CD14-positive monocyte (primary cell): ENCODE results near the gene NEK7. TPM values are rescaled to one million over a fixed set of nuclear protein-coding genes. Genes with fewer than 3 reads are reported as not detected.

Experiments
- DNase-seq, 3 donors: peaks; one replicate each; pipeline ENCODE4 v3.0.0-alpha.2; 2011 to 2022
- H2AFZ ChIP-seq: 2 replicates; pipeline ENCODE4 v1.6.0; 2012; ENCODE audit warnings: mild to moderate bottlenecking, low read depth, low read length, inconsistent platforms; ENCODE audit not compliant: insufficient read depth, poor library complexity, severe bottlenecking
- H3K27ac ChIP-seq, 2 donors: 1 replicate in 1 of 2; 2 replicates in 1 of 2; pipeline ENCODE4 v1.5.1; 2012 to 2013; ENCODE audit warnings: low read length in 2 of 2, control low read depth in 1 of 2, inconsistent platforms in 1 of 2, low read depth in 1 of 2, mild to moderate bottlenecking in 1 of 2
- H3K27me3 ChIP-seq, 2 donors: one replicate each; pipeline versions ENCODE4 v1.6.0 to v1.6.1; 2011 to 2013; ENCODE audit warnings: low read length in 2 of 2; ENCODE audit not compliant: control insufficient read depth in 2 of 2, insufficient read depth in 2 of 2
- H3K36me3 ChIP-seq, 2 donors: replicated peaks in 1 of 2; 1 replicate in 1 of 2; 2 replicates in 1 of 2; pipeline versions ENCODE4 v1.5.1 to v1.6.1; 2012 to 2013; ENCODE audit warnings: low read length in 2 of 2, control low read depth in 1 of 2, inconsistent platforms in 1 of 2, mild to moderate bottlenecking in 1 of 2; ENCODE audit not compliant: insufficient read depth in 2 of 2, control insufficient read depth in 1 of 2
- H3K4me1 ChIP-seq, 2 donors: 1 replicate in 1 of 2; 2 replicates in 1 of 2; pipeline versions ENCODE4 v1.5.1 to v1.6.1; 2012 to 2013; ENCODE audit warnings: low read length in 2 of 2, control low read depth in 1 of 2, inconsistent platforms in 1 of 2, mild to moderate bottlenecking in 1 of 2, moderate library complexity in 1 of 2; ENCODE audit not compliant: insufficient read depth in 2 of 2, control insufficient read depth in 1 of 2
- H3K4me2 ChIP-seq: replicated peaks from 2 replicates; pipeline ENCODE3; 2012; ENCODE audit warnings: low read length, moderate library complexity, mild to moderate bottlenecking; ENCODE audit not compliant: poor library complexity, severe bottlenecking; ENCODE audit errors: extremely low read depth
- H3K4me3 ChIP-seq, 3 experiments: fragments of 200-600 bp in 1 of 3; sonication (generic) in 1 of 3; replicated peaks in 1 of 3; 1 replicate in 2 of 3; 2 replicates in 1 of 3; pipeline ENCODE4 v1.5.1; 2011 to 2013; ENCODE audit warnings: low read length in 3 of 3, mild to moderate bottlenecking in 3 of 3, control low read depth in 2 of 3, low read depth in 2 of 3, inconsistent platforms in 1 of 3, moderate library complexity in 1 of 3
- H3K79me2 ChIP-seq: 2 replicates; pipeline ENCODE4 v1.6.0; 2012; ENCODE audit warnings: mild to moderate bottlenecking, control low read depth, inconsistent platforms, low read length, moderate library complexity; ENCODE audit not compliant: insufficient read depth
- H3K9ac ChIP-seq: 2 replicates; pipeline ENCODE4 v1.6.0; 2017; ENCODE audit warnings: low read length, mild to moderate bottlenecking; ENCODE audit not compliant: insufficient read depth, poor library complexity, severe bottlenecking
- H3K9me3 ChIP-seq, 2 donors: replicated peaks in 1 of 2; 1 replicate in 1 of 2; 2 replicates in 1 of 2; pipeline versions ENCODE4 v1.5.1 to v1.6.1; 2012 to 2013; ENCODE audit warnings: low read length in 2 of 2, control low read depth in 1 of 2; ENCODE audit not compliant: control insufficient read depth in 1 of 2, insufficient read depth in 1 of 2
- H4K20me1 ChIP-seq: 2 replicates; pipeline ENCODE4 v1.6.0; 2012; ENCODE audit warnings: mild to moderate bottlenecking, low read length, control low read depth, moderate library complexity; ENCODE audit not compliant: insufficient read depth
- H3K27ac Mint-ChIP-seq, 7 donors: one replicate each; pipeline ENCODE4 v1.8.0; 2020; ENCODE audit warnings: mild to moderate bottlenecking in 7 of 7, mixed read lengths in 7 of 7, moderate library complexity in 6 of 7, inconsistent platforms in 2 of 7
- H3K27me3 Mint-ChIP-seq, 3 donors: one replicate each; pipeline ENCODE4 v1.8.0; 2021 to 2022; ENCODE audit warnings: low read depth in 3 of 3, mild to moderate bottlenecking in 3 of 3, mixed read lengths in 3 of 3, moderate library complexity in 3 of 3, inconsistent platforms in 1 of 3
- H3K36me3 Mint-ChIP-seq, 2 donors: one replicate each; pipeline ENCODE4 v1.8.0; 2020; ENCODE audit warnings: mixed read lengths in 2 of 2, inconsistent platforms in 1 of 2, mild to moderate bottlenecking in 1 of 2
- H3K4me1 Mint-ChIP-seq: one replicate; pipeline ENCODE4 v1.8.0; 2020; ENCODE audit warnings: mild to moderate bottlenecking, mixed read lengths
- H3K4me3 Mint-ChIP-seq, 2 donors: one replicate each; pipeline ENCODE4 v1.8.0; 2020; ENCODE audit warnings: mild to moderate bottlenecking in 2 of 2, mixed read lengths in 2 of 2, moderate library complexity in 1 of 2
- H3K9me3 Mint-ChIP-seq, 7 donors: one replicate each; pipeline ENCODE4 v1.8.0; 2020 to 2022; ENCODE audit warnings: mixed read lengths in 7 of 7, mild to moderate bottlenecking in 6 of 7, moderate library complexity in 6 of 7, inconsistent platforms in 2 of 7
- WGBS: methylation state at CpG from one replicate; pipeline ENCODE4 v1.1.5; 2013; ENCODE audit warnings: missing lambda C conversion rate; ENCODE audit not compliant: insufficient coverage; 5-methylcytosine and 5-hydroxymethylcytosine counted together
- intact Hi-C, 2 donors: fragments of 100-400 bp; cut with micrococcal nuclease; formaldehyde crosslinking; loops; one replicate each; pipeline versions ENCODE4 v1.15.0 to v1.15.1; 2023
- polyA plus RNA-seq, 3 donors: library from polyadenylated mRNA; depleted of rRNA in 1 of 3; unstranded in 2 of 3; stranded (reverse) in 1 of 3; fragments of 300-500 nt in 2 of 3; fragments of >200 nt in 1 of 3; fragmentation: Illumina TruSeq in 2 of 3; gene quantifications; 1 replicate in 2 of 3; 2 replicates in 1 of 3; pipeline ENCODE4 v1.2.3, GENCODE V29; 2012 to 2021
- TF ChIP-seq, protein P1 (sequence below): fragments of 200-600 bp; IDR thresholded peaks from one replicate; pipeline ENCODE4 v1.8.0; 2022; ENCODE audit warnings: antibody characterized with exemption, mild to moderate bottlenecking

NEK7 gene
- polyA plus RNA-seq, 3 donors = 16.0 to 50.1 (median 46.5) TPM

DNA sequence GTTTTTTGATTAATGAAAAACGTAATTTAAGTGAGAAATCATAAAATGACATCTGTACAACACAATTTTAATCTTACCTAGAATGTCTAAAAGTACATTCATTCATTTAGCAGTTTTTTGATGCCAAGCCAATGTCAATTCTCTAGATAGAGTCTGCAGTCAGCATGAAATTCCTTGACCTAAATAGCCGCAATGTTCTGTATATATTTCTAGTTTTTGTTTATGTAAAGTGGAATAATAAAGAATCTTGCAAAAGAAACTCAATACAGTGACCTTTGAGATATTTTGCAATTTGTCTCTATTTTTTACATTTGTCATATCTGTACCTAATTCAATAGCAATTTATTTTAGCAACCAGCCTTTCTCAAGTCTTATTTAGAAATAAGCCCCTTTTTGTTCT, 207.7 kb downstream of the NEK7 start:
- WGBS = no CpG with 5 or more reads among the region's 2 CpGs
- intact Hi-C loops = no loop called here
- H3K27me3 Mint-ChIP-seq = no peaks in the 10 kb centered on the region
- H3K9me3 Mint-ChIP-seq = peaks cover 0 to 5% (median 0%) of the 10 kb centered on the region in 7 donors
- Histone ChIP-seq H3K9ac (no peak overlapping the region), H3K79me2 (no peaks in the 10 kb centered on the region), H3K27ac (no peak overlapping the region), H3K9me3 (no peaks in the 10 kb centered on the region), H4K20me1 (no peaks in the 10 kb centered on the region), H3K4me3 (no peak overlapping the region), H3K27me3 (no peaks in the 10 kb centered on the region), H3K4me2 (no peak overlapping the region), H3K4me1 (peaks cover 8 to 12% of the 10 kb centered on the region in 2 donors), H2AFZ (no peak overlapping the region), H3K36me3 (no peaks in the 10 kb centered on the region)
- H3K36me3 Mint-ChIP-seq = no peaks in the 10 kb centered on the region
- no peak overlapping the region for H3K27ac Mint-ChIP-seq
- peaks cover 14% of the 10 kb centered on the region for H3K4me1 Mint-ChIP-seq
- no peak for DNase-seq
- TF ChIP-seq, protein P1, sequence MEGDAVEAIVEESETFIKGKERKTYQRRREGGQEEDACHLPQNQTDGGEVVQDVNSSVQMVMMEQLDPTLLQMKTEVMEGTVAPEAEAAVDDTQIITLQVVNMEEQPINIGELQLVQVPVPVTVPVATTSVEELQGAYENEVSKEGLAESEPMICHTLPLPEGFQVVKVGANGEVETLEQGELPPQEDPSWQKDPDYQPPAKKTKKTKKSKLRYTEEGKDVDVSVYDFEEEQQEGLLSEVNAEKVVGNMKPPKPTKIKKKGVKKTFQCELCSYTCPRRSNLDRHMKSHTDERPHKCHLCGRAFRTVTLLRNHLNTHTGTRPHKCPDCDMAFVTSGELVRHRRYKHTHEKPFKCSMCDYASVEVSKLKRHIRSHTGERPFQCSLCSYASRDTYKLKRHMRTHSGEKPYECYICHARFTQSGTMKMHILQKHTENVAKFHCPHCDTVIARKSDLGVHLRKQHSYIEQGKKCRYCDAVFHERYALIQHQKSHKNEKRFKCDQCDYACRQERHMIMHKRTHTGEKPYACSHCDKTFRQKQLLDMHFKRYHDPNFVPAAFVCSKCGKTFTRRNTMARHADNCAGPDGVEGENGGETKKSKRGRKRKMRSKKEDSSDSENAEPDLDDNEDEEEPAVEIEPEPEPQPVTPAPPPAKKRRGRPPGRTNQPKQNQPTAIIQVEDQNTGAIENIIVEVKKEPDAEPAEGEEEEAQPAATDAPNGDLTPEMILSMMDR = no peak
- H3K4me3 Mint-ChIP-seq = no peak overlapping the region

DNA sequence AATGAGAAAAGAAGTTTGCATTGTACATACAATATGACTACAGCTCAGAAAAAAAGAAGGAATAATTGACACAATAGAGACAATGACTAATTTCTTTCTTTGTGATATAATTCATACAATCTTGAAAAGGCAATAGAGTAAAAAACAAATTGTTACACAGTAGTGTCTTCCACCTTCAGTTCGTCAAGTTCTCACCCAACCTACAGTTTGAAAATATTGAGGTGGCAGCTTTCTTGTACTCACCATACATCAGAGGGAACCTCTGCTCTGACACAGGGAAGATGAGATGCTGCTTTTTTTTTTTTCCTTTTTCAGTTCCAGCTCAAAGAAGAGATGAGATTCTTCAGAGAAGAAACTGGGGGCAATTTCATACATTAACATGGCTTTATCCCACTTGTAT, 210.5 kb downstream of the NEK7 start:
- no peaks in the 10 kb centered on the region for H3K27me3 Mint-ChIP-seq
- H3K27ac ChIP-seq = no peak overlapping the region
- TF ChIP-seq, protein P1 = no peak
- intact Hi-C loops = no loop called here
- no peaks in the 10 kb centered on the region for H3K36me3 ChIP-seq
- peaks cover 0 to 5% (median 0%) of the 10 kb centered on the region in 7 donors for H3K9me3 Mint-ChIP-seq
- H3K4me3 ChIP-seq = no peak overlapping the region
- H3K4me3 Mint-ChIP-seq = no peak overlapping the region
- no peak overlapping the region for H3K9ac ChIP-seq
- DNase-seq = no peak
- H3K27me3 ChIP-seq = no peaks in the 10 kb centered on the region
- no peaks in the 10 kb centered on the region for H4K20me1 ChIP-seq
- no peaks in the 10 kb centered on the region for H3K9me3 ChIP-seq
- H3K4me2 ChIP-seq = no peak overlapping the region
- H3K36me3 Mint-ChIP-seq = no peaks in the 10 kb centered on the region
- H3K27ac Mint-ChIP-seq = no peak overlapping the region
- no peak overlapping the region for H2AFZ ChIP-seq
- no peaks in the 10 kb centered on the region for H3K79me2 ChIP-seq
- WGBS = no CpG with 5 or more reads among the region's 1 CpG
- H3K4me1 Mint-ChIP-seq = peaks cover under 1% of the 10 kb centered on the region
- no peaks in the 10 kb centered on the region for H3K4me1 ChIP-seq
